ENCODE results near the gene RNF220.

Gene RNF220

DNA sequence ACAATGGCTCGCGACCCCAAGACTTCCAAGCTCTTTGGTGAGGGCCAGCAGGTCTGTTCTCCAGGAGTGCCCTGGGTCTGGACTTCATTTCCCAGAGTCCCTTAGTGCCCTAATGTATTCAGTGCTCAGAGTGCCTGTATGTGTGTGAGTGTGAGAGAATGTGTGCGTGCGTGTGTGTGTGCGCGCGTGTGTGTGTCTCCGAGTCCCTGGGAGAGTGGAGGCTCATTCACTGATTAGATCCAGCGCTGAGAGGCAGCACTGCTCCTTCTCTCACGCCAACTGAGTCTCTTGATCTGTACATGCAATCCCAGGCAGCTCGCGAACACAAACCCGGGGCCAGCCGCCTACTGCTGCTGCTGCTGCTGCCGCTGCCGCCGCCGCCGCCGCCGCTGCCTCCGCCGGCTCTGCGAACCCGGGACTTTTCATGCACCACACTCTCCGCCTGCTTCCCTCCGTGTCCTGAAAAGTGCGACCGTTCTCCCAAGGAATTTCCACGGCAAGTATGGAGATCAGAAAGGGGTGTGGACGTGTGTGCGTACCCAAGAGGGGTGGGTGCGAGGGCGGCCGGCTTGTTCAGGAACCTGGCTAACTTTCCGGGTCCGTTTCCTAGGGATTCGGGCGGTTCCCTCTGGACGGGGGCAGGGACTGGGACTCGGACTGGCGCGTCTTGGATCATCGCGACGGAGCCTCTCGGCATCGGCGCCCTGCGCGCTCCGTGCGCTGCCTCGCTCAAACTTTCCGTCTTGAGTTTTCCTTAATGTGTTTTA lies at the start of gene RNF220:
Gene RNF220, plus strand, starts transcription at position 225 of the 767 bp plus-strand sequence.
- no peak for DNase-seq (ENCODE audit: low read depth)

DNA sequence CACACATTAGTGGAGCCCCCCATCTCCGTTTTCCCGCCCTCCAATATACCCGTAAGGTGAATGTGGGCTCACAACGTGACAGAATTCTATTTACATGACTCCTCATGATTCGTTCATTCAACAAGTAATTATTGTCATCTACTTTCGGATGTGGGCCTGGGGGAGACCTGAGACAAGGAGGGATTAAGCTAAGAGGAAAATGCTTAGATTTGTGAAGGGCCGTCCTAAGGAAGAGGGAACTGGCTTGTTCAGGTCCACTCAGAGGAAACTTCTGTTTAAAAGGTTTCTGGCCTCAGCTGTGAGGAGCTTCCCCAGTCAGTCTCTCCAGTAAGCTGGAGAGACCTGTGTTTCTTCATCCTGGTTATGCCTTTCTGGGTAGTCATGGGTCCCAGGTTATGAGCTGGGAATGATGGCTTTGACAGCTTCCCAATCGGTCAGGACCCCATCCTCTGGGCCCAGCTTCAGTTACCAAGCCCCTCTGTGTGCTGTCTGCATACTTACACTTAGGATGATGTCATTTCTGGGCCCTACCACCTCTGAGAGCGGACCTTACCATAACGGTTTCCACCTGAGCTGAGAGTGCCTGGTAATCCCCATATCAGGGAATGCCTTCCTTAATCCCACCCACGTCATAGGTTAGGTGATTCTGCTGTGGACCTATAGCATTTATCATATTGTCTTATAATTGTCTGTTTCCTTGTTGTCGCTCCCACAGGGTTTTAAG lies 49.3 kb upstream of the RNF220 start:
- DNase-seq (ENCODE audit: low read depth), result no peak

DNA sequence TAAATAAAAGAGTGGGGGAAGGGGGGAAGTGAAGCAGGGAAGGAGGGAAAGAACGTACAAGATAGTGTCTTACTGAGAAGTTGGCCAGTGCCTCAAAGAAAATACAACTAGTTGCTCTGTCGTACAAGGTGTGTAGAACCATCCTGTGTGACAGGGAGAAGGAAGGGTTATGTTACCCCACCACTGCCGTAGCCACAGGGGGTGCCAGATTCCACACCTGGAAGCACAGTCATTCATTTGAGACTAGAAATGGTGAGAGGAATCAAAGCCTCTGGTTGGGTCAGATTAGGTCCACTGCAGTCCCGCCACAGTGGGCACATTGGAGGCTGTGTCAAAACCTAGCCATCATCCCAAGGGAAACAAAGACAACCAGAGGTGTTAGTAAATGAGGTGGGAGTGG lies 47.3 kb upstream of the RNF220 start:
- DNase-seq (ENCODE audit: low read depth), result no peak

- no peak for DNase-seq (ENCODE audit: low read depth)
Observed at GRCh38 chr1:44359234-44359935, 45.7 kb upstream of the RNF220 start.

GRCh38 chr1:44361478-44361877 lies 43.6 kb upstream of the RNF220 start:
- no peak for DNase-seq (ENCODE audit: low read depth)

- DNase-seq (ENCODE audit: low read depth), result no peak
Observed at GRCh38 chr1:44366371-44366975, 38.6 kb upstream of the RNF220 start.

GRCh38 chr1:44367944-44368343 lies 37.1 kb upstream of the RNF220 start:
- DNase-seq (ENCODE audit: low read depth), result no peak

- DNase-seq (ENCODE audit: low read depth), result no peak
Observed at GRCh38 chr1:44368471-44369151, 36.4 kb upstream of the RNF220 start.

DNA sequence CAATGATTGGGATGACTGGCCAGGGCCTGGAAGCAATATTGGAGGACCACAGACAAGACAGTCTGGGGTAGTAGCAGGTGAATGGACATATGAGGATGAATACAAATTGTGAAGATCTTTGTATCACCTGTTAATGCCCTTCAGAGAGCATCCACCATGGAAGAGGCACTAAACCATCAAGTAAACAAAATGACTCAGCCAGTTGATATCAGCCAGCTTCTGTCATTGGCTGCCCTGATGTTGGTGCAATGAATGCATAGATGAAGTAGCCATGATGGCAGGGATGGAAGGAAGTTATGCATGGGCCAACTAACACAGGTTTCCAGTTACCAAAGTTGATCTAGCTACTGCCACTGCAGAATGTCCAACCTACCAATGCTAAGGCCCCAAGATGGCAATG lies 33.8 kb upstream of the RNF220 start:
- no peak for DNase-seq (ENCODE audit: low read depth)

- DNase-seq (ENCODE audit: low read depth), result no peak
Observed at GRCh38 chr1:44375547-44375946, 29.5 kb upstream of the RNF220 start.

- peak; percentile 27 for DNase-seq (ENCODE audit: low read depth)
Observed at GRCh38 chr1:44377925-44378784, 26.9 kb upstream of the RNF220 start.

GRCh38 chr1:44380666-44381177 lies 24.3 kb upstream of the RNF220 start:
- DNase-seq (ENCODE audit: low read depth), result no peak

DNA sequence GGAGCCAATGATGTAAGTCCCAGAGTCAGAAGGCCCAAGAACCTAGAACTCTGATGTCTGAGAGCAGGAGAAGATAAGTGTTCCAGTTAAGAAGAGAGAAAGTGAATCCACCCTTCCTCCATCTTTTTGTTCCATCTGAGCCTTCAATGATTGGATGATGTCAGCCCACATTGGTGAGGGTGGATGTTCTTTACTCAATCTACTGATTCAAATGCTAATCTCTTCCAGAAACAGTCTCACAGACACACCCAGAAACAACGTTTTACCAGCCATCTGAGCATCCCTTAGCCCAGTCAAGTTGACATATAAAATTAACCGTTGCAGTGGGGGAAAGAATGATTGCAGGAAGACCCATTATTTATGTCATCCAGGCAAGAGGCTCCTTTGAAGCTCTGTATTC lies 16.5 kb upstream of the RNF220 start:
- DNase-seq (ENCODE audit: low read depth), result no peak

GRCh38 chr1:44389437-44389836 lies 15.6 kb upstream of the RNF220 start:
- DNase-seq (ENCODE audit: low read depth), result no peak

GRCh38 chr1:44390277-44390676 lies 14.8 kb upstream of the RNF220 start:
- DNase-seq (ENCODE audit: low read depth), result no peak

GRCh38 chr1:44401256-44402228 lies 3.5 kb upstream of the RNF220 start:
- DNase-seq (ENCODE audit: low read depth), result no peak

- DNase-seq (ENCODE audit: low read depth), result no peak
Observed at GRCh38 chr1:44405798-44406736, 1.0 kb downstream of the RNF220 start.

DNA sequence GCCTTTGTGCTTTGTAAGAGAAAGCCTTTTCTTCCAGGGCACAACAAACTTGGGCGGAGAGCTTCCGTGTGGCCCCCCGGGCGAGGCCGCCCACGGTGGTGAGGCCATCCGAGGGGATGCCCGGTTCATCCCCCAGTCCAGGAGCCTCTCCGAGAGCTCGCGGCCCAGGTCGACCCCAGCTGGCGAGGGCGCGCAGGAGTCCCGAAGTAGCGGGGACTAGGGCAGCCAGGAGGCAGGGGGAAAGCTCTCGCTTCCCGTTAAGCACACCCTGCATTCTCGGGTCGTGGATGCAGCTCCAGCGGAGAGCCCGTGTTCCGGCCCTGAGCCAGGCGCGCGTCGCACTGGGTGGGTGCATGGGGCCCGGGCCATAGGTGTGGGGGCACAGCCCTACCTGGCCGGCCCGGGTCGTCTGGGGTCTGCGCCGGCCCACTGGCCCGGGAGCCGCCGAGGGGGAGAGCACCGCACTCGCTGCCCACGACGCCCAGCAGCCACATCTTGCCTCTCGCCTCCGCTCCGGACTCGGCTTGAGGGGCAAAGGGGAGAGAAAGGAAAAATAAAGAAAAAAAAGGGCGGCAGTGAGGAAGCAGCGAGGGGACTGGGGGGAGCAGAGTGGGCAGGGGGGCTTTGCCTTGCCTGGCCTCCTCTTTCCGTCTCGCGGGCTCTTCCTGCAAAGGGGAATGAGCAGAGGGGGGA lies 1.8 kb downstream of the RNF220 start:
- no peak for DNase-seq (ENCODE audit: low read depth)

All from activated gamma-delta T cell treated with anti-CD3 and anti-CD28 coated beads, Interleukin-2, amount 50 U/mL, for 16 hours (primary cell).